Esophagus squamous epithelium (tissue), 5 donors: ENCODE measurements around the gene ZNF787. TPM values are rescaled to one million over a fixed set of nuclear protein-coding genes. Genes with fewer than 3 reads are reported as not detected.

Experiments used
- DNase-seq: peaks from one replicate; lab custom pipeline; 2025; lab: John Stamatoyannopoulos, UW
- H3K27ac ChIP-seq, 4 donors: fragments of 200-600 bp; sonication (generic); one replicate each; pipeline ENCODE4 v1.5.1; 2016 to 2019; ENCODE audit warnings: mild to moderate bottlenecking in 1 of 4
- H3K27me3 ChIP-seq, 4 donors: fragments of 200-600 bp; sonication (generic); 1 replicate in 3 of 4; 2 replicates in 1 of 4; pipeline versions ENCODE4 v1.5.1 to v1.6.0; 2017 to 2021; ENCODE audit warnings: antibody characterized with exemption in 1 of 4
- H3K36me3 ChIP-seq, 3 donors: fragments of 200-600 bp; sonication (generic); one replicate each; pipeline ENCODE4 v1.5.1; 2016 to 2019
- H3K4me1 ChIP-seq, 3 donors: fragments of 200-600 bp; sonication (generic); one replicate each; pipeline ENCODE4 v1.5.1; 2017 to 2019
- H3K4me3 ChIP-seq, 4 donors: fragments of 200-600 bp; sonication (generic); 1 replicate in 3 of 4; 2 replicates in 1 of 4; pipeline ENCODE4 v1.5.1; 2016 to 2019; ENCODE audit warnings: mild to moderate bottlenecking in 2 of 4, moderate library complexity in 1 of 4
- H3K9me3 ChIP-seq, 3 donors: fragments of 200-600 bp; sonication (generic); one replicate each; pipeline ENCODE4 v1.5.1; 2016 to 2019
- CTCF ChIP-seq, 6 experiments: fragments of 450-650 bp in 4 of 6; fragments of 200-600 bp in 2 of 6; sonication (generic) in 2 of 6; IDR thresholded peaks; one replicate each; pipeline ENCODE4 v1.5.1; 2016 to 2019; ENCODE audit warnings: antibody characterized with exemption in 6 of 6, mild to moderate bottlenecking in 4 of 6, moderate library complexity in 4 of 6
- POLR2A ChIP-seq, 4 donors: fragments of 450-650 bp; IDR thresholded peaks; one replicate each; pipeline ENCODE4 v1.6.1; 2017; ENCODE audit warnings: antibody characterized with exemption in 4 of 4, mild to moderate bottlenecking in 4 of 4, moderate library complexity in 3 of 4
- WGBS, 2 donors: methylation state at CpG; one replicate each; pipeline ENCODE4 v1.1.5; 2018; 5-methylcytosine and 5-hydroxymethylcytosine counted together
- intact Hi-C: fragments of 100-400 bp; cut with DNase I; formaldehyde crosslinking; loops from one replicate; pipeline ENCODE4 v1.15.0; 2022
- total RNA-seq, 4 donors: library from RNA; depleted of rRNA; stranded (reverse); fragments of >200 nt; gene quantifications; one replicate each; pipeline ENCODE4 v1.1.0, GENCODE V29; 2016
- donor health status: DM: yes; HTN: yes; CAD: no.

The ZNF787 gene
- total RNA-seq, 4 donors from 2014 or later = 9.9 to 21.3 (median 13.1) TPM

DNA sequence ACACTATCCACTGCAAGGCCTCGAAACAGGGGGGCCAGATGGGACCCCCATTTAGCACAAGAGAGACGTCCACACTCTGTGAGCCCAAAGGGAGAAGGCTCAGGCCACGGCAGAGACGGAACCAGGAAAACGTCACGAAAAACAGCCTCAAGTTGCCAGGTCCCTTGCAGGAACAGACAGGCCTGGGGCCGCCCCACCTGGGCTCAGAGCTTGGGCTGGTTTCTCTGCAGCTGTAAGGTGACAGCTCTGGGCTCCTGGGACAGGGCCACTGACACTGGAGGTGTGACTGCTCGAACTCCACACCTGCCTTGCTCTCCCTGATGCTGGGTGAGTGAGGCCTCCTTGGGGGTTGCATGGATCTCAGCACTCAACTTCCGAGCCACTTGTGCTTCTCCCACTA, 3.2 kb downstream of the ZNF787 start:
- TF ChIP-seq POLR2A (IDR thresholded peaks at IDR 0.05) (no peak), CTCF (IDR thresholded peaks at IDR 0.05) (no peak)
- Histone ChIP-seq H3K4me1 (peaks cover 45 to 89% (median 64%) of the 10 kb centered on the region in 3 donors), H3K27ac (peak overlapping the region; percentile 93 to 99 (median 98)), H3K4me3 (peak overlapping the region in 1 of 4 donors; percentile 9), H3K27me3 (no peaks in the 10 kb centered on the region), H3K9me3 (no peaks in the 10 kb centered on the region), H3K36me3 (peaks cover 0 to 7% (median 0%) of the 10 kb centered on the region in 3 donors)
- 10% methylated on average over 2 of the region's 9 CpGs; no CpG with 5 or more reads in 1 of the 2 donors for WGBS, 2 donors
- DNase-seq = no peak
- intact Hi-C loops = no loop called here

DNA sequence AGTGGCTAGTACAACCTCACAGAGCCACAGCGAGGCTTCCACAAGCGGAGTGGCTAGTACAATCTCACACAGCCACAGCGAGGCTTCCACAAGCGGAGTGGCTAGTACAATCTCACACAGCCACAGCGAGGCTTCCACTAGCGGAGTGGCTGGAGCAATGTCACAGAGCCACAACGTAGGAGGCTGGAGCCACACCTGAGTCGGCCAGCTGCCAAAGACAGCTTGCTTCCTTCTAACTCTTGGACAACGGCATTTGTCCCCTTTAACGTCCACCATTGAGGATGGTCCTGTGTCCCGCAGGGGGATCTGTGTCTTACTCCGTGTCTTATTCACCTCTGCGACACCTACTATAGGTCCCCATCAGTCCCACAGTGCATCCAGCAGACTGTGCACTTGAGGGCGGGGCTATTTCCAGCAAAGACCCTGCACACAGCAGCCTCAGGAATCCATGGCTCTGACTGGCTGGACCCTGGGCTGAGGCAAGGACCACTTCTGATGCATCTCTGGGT, 3.7 kb downstream of the ZNF787 start:
- 72 to 80% methylated on average over 4 to 13 of the region's 14 CpGs for WGBS, 2 donors
- intact Hi-C loops = no loop called here
- H3K4me1 ChIP-seq = peaks cover 50 to 91% (median 68%) of the 10 kb centered on the region in 3 donors
- TF ChIP-seq CTCF (IDR thresholded peaks at IDR 0.05) = no peak
- H3K4me3 ChIP-seq = peak overlapping the region in 1 of 4 donors; percentile 9
- no peaks in the 10 kb centered on the region for H3K9me3 ChIP-seq
- DNase-seq = no peak
- H3K27me3 ChIP-seq = no peaks in the 10 kb centered on the region
- H3K36me3 ChIP-seq = peaks cover 0 to 7% (median 0%) of the 10 kb centered on the region in 3 donors
- peak overlapping the region; percentile 54 to 99 (median 96) for H3K27ac ChIP-seq

DNA sequence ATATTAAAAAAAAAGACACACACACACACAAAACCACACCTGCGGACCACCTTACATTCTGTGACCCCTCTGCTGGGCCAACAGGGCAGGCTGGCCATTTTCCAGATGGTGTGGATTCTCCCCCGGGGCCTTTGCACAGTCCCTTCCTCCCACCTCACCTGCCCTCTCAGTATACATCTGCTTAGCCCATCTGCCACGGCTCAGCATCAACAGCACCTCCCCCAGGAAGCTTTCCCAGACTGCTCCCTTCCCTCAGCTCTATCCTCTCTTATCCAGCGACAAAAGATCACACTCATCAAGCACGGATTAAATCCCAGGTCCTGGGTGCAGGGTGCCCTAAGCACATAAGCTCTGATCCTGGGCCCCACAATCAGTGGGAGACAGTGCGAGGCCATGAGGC, 4.5 kb downstream of the ZNF787 start:
- WGBS, 2 donors = 64 to 89% methylated on average over 3 to 4 of the region's 6 CpGs
- peaks cover 58 to 91% (median 68%) of the 10 kb centered on the region in 3 donors for H3K4me1 ChIP-seq
- H3K27ac ChIP-seq = peak overlapping the region in 1 of 4 donors; percentile 54

GRCh38 chr19:56115490-56115889, 5.6 kb downstream of the ZNF787 start:
- no peaks in the 10 kb centered on the region for H3K9me3 ChIP-seq
- intact Hi-C loops = no loop called here
- H3K4me1 ChIP-seq = peaks cover 68 to 99% (median 80%) of the 10 kb centered on the region in 3 donors

More for the DNA sequence above, 4.5 kb downstream of the ZNF787 start:
- TF ChIP-seq POLR2A (IDR thresholded peaks at IDR 0.05) = no peak
- TF ChIP-seq CTCF (IDR thresholded peaks at IDR 0.05) = no peak
- intact Hi-C loops = no loop called here
- Histone ChIP-seq H3K36me3 (peaks cover 0 to 13% (median 0%) of the 10 kb centered on the region in 3 donors), H3K4me3 (no peak overlapping the region), H3K9me3 (no peaks in the 10 kb centered on the region), H3K27me3 (no peaks in the 10 kb centered on the region)
- no peak for DNase-seq

More at GRCh38 chr19:56115490-56115889, 5.6 kb downstream of the ZNF787 start:
- Histone ChIP-seq H3K36me3 (peaks cover 0 to 19% (median 0%) of the 10 kb centered on the region in 3 donors), H3K27ac (peak overlapping the region in 1 of 4 donors; percentile 2), H3K27me3 (no peaks in the 10 kb centered on the region), H3K4me3 (no peak overlapping the region)
- TF ChIP-seq CTCF (IDR thresholded peaks at IDR 0.05) (no peak), POLR2A (IDR thresholded peaks at IDR 0.05) (no peak)
- no peak for DNase-seq
- WGBS, 2 donors = 82 to 95% methylated on average over 14 to 16 of the region's 21 CpGs
